Activated CD8-positive, alpha-beta memory T cell treated with anti-CD3 and anti-CD28 coated beads for 1 hour (primary cell): ENCODE data around the gene NCOA3.
"Not testable (repeated sequence)": the region's sequence is repeated elsewhere in the genome, so short reads cannot be mapped to it uniquely, and the experiment has no call there.

Experiments used
- DNase-seq, 2 donors: peaks; one replicate each; pipeline ENCODE4 v3.0.0-alpha.2; 2020; ENCODE audit warnings: low read depth in 1 of 2; ENCODE audit errors: extremely low read depth in 1 of 2

NCOA3 gene

GRCh38 chr20:47595138-47595537 is 93.5 kb downstream of the NCOA3 start:
- not testable (repeated sequence) for DNase-seq

- DNase-seq = no peak
These were observed 94.4 kb downstream of the NCOA3 start for GRCh38 chr20:47596003-47596571.

- no peak for DNase-seq
These were observed 95.4 kb downstream of the NCOA3 start for GRCh38 chr20:47597090-47597489.

- DNase-seq = no peak
These were observed 97.4 kb downstream of the NCOA3 start for GRCh38 chr20:47598911-47599744.

GRCh38 chr20:47600967-47601547 is 99.4 kb downstream of the NCOA3 start:
- no peak for DNase-seq

- DNase-seq = no peak
These were observed 101.6 kb downstream of the NCOA3 start for GRCh38 chr20:47603260-47603659.

- DNase-seq = no peak
These were observed 104.2 kb downstream of the NCOA3 start for GRCh38 chr20:47605673-47606413.

GRCh38 chr20:47606414-47606982 is 104.8 kb downstream of the NCOA3 start:
- DNase-seq = no peak

- DNase-seq = no peak
These were observed 105.4 kb downstream of the NCOA3 start for GRCh38 chr20:47606983-47607613.

GRCh38 chr20:47609001-47609400 is 107.3 kb downstream of the NCOA3 start:
- DNase-seq = no peak

GRCh38 chr20:47610247-47610944 is 108.7 kb downstream of the NCOA3 start:
- DNase-seq = peak; percentile 50 to 68

GRCh38 chr20:47610945-47611250 is 109.2 kb downstream of the NCOA3 start:
- no peak for DNase-seq

- DNase-seq = no peak
These were observed 110.1 kb downstream of the NCOA3 start for GRCh38 chr20:47611785-47612184.

GRCh38 chr20:47612670-47613069 is 111.0 kb downstream of the NCOA3 start:
- DNase-seq = no peak

- DNase-seq = no peak
These were observed 113.1 kb downstream of the NCOA3 start for GRCh38 chr20:47614703-47615309.

- no peak for DNase-seq
These were observed 116.8 kb downstream of the NCOA3 start for GRCh38 chr20:47618479-47618878.

GRCh38 chr20:47620808-47621805 is 119.4 kb downstream of the NCOA3 start:
- no peak for DNase-seq

GRCh38 chr20:47622118-47622665 is 120.5 kb downstream of the NCOA3 start:
- DNase-seq = no peak
